Loucy (cell line): ENCODE measurements around the gene PDLIM7.

Experiments used
- CTCF ChIP-seq: fragments of 200-600 bp; sonication (generic); conservative IDR thresholded peaks from 2 replicates; pipeline ENCODE4 v1.5.1; 2014; ENCODE audit warnings: mild to moderate bottlenecking, antibody characterized with exemption, low read length
- EZH2phosphoT487 ChIP-seq: fragments of 200-600 bp; IDR thresholded peaks from 2 replicates; pipeline ENCODE4 v1.6.1; 2018; ENCODE audit warnings: antibody characterized with exemption, mild to moderate bottlenecking, moderate library complexity, borderline replicate concordance

GRCh38 chr5:177507165-177507564, 9.8 kb upstream of the PDLIM7 start:
- peak; percentile 33; the same call in 1 of the 2 replicates for TF ChIP-seq CTCF
- no peak for TF ChIP-seq EZH2phosphoT487
